HG02759 (cell line): Measurements from ENCODE around the gene CBX3.
"Not testable (repeated sequence)": the region's sequence is repeated elsewhere in the genome, so short reads cannot be mapped to it uniquely, and the experiment has no call there.

Experiments used
- ATAC-seq: cut with Tn5 transposase; IDR thresholded peaks from one replicate; pipeline ENCODE4 v1.9.1; 2021; ENCODE audit warnings: mild to moderate bottlenecking, moderate library complexity; ENCODE audit not compliant: unreplicated experiment

CBX3 gene

DNA sequence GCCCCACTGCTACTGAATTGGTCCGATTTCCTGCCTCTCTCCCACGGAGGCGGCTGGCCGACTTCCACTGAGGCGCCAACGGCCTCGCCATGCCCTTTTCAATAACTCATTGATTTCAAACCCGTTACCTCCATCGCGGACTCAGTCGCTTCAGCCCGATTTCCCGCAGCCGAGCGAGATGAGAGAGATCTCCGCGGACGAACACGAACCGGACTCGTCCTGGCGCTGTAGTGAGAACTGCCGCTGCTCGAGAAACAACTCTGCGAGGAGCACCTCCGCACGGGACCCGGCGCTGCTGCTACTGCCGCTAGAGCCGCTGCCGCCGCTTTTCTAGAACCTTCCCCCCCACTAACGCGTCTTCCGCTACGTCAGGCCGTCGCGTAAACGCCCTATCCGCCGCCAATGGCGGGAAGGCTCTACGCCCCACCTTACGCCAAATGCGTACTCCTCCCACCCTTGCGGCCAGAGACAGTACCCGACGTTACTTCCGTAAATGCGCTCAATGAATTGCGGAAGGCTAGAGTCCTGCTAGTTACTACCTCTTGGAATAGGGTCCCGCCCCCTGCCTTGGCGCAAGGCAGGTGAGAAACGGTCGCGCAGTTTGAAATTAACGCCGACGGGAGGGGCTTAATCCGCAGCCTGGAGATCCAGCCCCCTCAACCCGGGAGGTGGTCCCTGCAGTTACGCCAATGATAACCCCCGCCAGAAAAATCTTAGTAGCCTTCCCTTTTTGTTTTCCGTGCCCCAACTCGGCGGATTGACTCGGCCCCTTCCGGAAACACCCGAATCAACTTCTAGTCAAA is 900 bp upstream of the CBX3 start, which contains the start of gene HNRNPA2B1:
TSS of gene HNRNPA2B1 (minus strand) at position 303 of the 803 bp plus-strand sequence. CDS start at position 134, 169 bp downstream.
- ATAC-seq: peak; percentile 53

DNA sequence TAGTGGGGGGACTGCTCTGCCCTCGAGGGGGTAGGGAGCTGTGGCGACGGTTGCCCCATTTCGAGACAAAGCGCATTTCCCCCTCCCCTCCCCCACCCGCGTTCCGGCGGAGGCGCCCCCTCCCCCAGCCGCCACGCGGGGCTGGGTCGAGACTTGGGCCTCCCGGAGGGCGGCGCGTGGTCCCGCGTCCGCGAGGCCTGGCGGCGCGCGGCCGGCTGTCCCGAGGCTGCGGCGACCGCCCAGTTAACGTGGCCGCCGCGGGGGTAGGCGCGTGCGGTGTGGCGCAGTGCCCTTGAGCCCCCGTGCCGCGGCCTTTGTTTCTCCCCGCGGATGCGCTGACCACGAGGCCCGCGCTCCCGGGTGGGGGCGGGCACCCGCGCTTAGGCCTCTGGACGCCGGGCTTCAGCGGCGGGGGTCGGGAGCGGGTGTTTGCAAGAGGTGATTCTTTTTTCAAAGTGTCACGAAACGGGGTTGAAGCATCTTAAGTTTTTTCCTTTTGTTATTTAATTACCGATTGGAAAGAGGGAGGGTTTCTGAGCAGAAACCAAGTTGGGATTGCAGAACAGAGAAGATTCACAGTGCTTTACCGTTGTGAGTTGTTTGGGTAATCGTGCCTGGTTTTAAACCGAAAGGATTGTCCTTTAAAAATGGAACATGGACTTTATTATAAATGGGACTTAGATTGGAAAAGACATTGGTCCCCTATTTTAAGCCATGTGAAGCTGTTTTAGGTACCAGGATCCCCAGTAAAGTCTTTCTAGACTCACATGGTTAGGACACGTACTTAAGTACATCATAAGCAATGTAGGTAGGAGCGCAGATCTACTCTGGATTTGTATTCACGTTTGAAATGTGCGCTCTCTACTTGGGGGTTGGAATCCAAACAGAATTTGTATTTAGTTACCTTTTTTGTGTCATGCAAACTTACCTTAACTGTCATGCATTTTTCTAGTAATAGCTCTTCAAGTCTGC is 760 bp downstream of the CBX3 start:
- peak; percentile 11 for ATAC-seq

DNA sequence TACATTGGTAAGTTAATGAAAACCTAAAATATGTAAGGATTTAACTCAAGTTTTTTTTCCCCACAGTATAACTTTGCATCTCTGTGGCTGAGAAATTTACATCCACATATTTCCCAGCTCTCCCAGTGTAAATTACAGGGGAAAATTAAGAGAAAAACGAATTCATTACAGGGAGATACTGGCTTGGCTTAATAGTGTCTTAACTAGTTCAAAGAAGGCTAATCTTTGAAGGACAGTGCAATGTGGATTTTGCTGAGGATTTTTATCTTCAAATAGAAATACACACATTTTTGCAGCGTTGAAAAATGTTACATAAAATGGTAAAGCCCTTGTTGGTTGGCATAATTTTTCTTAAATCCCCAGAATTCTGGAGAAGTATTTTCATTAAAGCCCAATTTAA is 1.5 kb downstream of the CBX3 start:
- no peak for ATAC-seq

DNA sequence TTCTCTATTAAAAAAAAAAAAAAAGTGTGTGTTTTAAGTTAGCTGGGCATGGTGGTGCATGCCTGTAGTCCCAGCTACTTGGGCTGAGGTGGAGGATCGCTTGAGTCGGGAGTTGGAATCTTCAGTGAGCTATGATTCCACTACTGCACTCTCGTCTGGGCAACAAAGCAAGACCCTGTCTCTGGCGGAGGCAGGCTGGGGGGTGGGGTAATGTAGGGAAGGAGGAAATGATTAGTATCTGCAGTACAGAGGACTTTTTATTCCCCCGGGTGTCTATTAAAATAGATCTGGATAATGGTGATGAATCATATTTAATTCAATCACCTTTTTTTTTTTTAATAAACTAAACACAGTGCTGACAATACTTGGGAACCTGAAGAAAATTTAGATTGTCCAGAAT is 6.5 kb downstream of the CBX3 start:
- no peak for ATAC-seq

DNA sequence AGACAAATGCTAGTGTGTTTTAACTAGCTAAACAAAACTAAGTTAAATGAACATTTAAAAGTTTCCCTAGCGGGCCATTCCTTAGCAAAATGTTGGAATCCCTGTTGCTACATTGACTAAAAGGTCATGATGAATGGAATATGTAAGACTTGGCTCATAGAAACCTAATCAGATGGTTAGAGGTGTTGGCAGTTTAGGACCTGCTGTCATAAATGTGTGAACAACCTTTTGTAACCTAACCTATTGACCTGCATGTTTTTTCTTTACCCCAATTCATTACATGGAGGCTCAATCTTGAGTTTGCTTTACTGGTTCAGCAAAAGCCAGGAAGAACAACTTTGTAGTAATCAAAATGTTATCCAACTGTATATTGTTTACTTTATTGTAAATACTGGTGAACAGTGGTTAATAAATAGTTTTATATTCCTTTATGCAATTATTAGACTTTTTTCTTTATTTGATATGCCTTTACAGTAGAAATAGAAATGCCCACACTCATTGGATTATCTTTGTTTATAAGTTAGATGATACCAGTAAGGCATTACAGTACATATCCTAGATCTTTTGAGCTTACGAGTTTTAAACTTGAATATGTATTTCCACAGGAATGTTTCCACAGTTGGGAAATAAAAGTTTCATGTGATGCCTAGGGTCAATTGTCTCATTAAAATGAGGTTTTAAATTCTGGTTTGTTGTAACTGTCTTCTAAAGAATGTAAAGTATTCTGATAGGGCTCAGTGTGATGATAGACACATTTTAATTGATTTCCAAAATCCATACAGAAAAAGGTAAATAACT is 11.6 kb downstream of the CBX3 start:
- ATAC-seq: no peak

DNA sequence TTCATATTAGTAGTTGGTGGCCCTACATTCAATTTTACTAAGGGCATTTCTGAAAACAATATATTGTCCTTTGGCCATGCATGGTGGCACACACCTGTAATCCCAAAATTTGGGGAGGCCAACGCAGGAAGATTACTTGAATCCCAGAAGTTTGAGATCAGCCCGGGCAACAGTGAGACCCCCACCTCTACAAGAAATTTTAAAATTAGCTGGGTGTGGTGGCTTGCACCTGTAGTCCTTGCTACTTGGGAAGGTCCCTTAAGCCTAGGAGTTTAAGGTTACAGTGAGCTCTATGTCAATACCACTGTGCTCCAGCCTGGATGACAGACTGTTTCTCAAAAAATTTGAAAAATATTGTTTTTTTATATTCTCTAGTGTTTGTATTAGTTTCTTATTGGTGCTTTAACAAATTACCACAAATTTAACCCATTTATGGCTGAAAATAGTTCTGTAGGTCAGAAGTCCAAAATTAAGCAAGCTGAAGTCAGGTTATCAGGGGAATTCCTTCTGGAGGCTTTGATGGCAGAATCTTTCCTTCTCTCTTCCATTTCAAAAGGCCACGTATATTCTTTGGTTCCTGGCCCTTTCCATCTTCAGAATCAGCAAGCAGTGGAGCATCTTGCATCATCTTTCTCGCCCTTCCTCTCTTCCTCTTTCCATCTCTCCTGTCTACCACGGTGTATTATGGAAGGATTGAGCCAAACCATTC is 12.4 kb downstream of the CBX3 start:
- no peak for ATAC-seq

DNA sequence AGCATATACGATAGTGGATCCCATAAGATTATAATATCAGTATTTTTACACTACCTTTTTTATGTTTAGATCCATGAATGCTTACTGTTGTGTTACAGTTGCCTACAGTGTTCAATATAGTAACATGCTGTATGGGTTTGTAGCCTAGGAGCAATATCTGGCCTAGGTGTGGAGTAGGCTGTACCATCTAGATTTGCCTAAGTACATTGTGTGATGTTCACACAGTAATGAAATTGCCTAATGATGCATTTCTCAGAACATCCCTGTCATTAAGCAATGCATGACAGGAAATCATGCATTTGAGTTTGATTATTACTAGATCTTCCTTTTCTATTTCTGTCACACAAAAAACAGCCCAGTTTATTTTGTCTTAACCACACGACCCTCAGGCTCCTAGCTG is 14.5 kb downstream of the CBX3 start:
- no peak for ATAC-seq

DNA sequence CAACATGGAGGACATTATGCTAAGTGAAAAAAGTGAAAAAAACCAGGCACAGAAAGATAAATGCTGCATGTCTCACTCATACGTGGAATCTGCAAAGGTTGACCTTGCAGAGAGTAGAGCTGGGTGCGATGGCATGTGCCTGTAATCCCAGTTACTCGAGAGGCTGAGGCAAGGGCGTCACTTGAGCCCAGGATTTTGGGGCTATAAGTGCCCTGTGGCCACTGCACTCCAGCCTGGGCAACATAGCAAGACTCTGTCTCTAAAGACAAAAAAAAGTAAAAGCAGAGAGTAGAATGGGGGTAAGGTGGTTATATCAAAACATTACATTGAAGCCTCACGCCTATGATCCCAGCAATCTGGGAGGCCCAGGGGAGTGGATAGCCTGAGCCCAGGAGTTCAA is 22.8 kb downstream of the CBX3 start:
- no peak for ATAC-seq

DNA sequence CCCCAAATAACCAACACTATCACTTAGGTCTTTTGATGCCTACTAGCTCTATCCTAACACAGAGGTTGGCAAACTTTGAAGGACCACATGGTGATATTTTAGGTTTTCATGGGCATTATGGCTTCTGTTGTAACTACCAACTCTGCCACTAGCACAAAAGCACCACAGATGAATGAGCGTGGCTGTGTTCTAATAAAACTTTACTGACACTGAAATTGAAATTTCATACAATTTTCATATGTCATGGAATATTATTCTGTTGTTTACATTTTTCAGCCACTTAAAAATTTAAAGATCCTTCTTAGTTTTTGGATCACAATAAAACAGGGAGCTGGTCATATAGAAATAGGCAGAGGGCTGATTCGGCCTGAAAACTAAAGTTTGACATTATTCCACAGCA is 26.4 kb downstream of the CBX3 start:
- no peak for ATAC-seq

DNA sequence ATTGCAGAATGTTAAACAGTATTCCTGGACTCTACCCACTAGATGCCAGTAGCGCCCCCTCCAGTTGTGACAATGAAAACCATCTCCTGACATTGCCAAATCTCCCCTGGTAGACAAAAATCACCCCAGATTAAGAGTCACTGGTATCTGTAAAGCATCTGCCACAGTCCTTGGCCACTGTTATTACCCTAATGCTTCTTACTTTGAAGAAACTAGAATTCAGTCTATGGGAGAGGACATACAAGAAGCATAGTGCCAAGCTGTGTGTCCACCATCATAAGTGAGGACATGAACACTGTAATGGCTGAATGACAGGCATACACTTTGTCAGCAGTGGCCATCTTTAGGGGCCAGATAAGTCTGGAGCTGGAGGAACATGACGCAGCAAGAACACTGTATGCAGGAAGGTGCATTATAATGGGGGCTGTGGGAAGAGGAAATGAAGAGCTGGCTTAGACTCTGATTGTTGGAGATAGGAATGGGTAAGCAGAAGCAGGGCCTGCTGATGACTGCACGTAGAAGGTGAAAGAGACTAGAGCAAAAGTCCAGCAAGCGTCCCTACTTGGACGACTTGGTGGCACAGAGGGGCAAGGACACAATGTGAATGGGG is 32.5 kb downstream of the CBX3 start:
- no peak for ATAC-seq

DNA sequence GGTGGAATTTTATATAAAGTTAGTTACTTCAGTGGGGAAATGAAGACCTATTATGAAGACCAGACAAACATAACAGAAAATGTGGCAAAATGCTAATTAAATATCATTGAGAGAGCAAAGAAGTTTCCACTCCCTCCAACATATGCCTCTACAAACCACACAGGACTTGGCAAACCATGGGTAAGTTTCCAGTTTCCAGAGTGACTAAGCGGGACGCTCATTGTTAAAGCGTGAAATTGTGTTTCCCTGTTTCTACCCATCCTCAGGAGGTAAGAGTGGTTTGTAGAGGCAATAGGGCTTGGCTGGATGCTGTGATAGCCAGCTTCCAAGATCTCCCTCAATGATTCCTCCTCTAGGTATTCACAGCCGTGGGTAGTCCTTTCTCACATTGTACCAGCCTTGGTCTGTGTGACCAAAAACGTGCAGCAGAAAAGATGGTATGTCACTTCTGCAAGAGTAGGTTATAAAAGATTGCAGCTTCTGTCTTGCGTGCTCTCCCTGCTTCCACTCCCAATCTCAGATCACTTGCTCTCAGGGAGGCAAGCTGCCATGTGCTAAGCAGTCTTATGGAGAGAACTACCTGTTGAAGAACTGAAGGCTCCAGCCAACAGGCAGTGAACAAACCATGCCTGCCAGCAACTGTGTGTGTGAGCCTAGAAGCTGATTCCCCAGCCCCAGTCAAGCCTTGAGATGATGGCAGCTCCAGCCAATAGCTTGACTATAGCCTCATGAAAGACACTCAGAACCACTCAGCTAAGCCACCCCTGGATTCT is 35.7 kb downstream of the CBX3 start:
- no peak for ATAC-seq

DNA sequence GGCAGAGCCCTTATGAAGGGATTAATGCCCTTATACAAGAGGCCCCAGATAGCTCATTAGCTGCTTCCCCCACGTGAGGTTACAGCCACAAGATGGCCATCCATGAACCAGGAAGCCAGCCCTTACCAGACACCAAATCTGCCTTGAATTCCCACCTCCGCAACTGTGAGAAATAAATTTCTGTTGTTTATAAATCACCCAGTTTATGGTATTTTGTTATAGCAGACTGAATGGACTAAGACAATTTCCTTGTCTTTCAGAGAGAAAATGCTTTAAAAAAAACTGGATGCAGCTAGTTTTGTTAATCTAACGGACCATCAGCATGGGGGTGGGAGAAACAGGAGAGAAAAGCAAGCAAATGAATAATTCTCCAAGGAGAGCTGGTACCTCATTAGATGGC is 36.5 kb downstream of the CBX3 start:
- no peak for ATAC-seq

DNA sequence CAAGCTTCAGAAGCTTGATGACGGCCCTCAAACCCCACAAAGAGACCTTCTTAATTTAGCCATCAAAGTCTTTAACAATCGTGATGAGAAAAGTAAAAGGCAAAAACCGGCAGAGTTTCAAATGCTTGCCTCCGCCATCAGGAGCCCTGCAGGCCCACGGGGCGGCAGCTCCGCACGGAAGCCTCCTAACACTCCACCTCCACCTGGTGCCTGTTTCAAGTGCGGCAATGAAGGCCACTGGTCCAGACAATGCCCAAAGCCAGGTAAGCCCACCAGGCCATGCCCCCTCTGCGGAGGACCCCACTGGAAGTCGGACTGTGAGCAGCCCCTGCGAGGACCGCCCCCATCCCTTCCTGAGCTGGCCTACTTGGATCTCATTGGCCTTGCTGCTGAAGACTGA is 43.6 kb downstream of the CBX3 start:
- no peak for ATAC-seq

DNA sequence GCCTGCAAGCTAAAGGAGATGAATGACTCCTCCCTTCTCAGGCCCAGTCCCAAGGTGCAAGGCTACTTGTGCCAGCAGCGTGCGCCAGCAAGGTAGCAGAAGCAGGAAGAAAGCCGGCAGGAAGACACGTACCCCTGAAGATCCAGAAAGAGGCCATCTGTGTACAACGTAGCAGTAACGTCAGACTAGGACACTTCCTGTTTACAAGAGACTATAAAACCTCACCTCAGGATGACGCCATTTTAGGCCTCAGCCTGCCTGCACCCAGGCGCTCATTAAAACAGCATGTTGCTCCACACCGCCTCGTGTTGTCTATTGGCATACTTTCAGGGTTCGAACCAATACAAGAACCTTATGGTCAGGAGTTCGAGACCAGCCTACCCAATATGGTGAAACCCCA is 48.7 kb downstream of the CBX3 start:
- ATAC-seq: no peak

DNA sequence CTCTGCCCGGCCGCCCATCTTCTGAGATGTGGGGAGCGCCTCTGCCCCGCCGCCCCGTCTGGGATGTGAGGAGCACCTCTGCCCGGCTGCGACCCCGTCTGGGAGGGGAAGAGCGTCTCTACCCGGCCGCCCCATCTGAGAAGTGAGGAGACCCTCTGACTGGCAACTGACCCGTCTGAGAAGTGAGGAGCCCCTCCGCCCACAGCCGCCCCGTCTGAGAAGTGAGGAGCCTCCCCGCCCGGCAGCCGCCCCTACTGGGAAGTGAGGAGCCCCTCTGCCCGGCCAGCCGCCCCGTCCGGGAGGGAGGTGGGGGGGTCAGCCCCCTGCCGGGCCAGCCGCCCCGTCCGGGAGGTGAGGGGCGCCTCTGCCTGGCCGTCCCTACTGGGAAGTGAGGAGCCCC is 60.3 kb downstream of the CBX3 start:
- not testable (repeated sequence) for ATAC-seq
